Thoracic aorta (tissue), 2 donors: ENCODE measurements around the gene CCDC175. TPM values are rescaled to one million over a fixed set of nuclear protein-coding genes. Genes with fewer than 3 reads are reported as not detected.

ENCODE experiments used
- ATAC-seq: fragments of 150-250 bp; one replicate; pipeline ENCODE4 v1.8.0; 2017; ENCODE audit warnings: low read depth; ENCODE audit not compliant: insufficient number of reproducible peaks, low FRiP score
- DNase-seq: peaks from one replicate; pipeline ENCODE4 v3.0.0-alpha.2; 2020; ENCODE audit warnings: low spot score
- H3K27ac ChIP-seq, 2 donors: fragments of 200-600 bp; sonication (generic); 1 replicate in 1 of 2; 2 replicates in 1 of 2; pipeline ENCODE4 v1.5.1; 2016; ENCODE audit warnings: mild to moderate bottlenecking in 2 of 2, moderate library complexity in 2 of 2
- H3K27me3 ChIP-seq: fragments of 200-600 bp; sonication (generic); replicated peaks from 2 replicates; pipeline ENCODE4 v1.6.0; 2016; ENCODE audit warnings: mild to moderate bottlenecking; ENCODE audit not compliant: insufficient read depth
- H3K36me3 ChIP-seq: fragments of 200-600 bp; sonication (generic); one replicate; pipeline ENCODE4 v1.5.1; 2016
- H3K4me1 ChIP-seq, 2 donors: fragments of 200-600 bp; sonication (generic); 1 replicate in 1 of 2; 2 replicates in 1 of 2; pipeline versions ENCODE4 v1.5.1 to v1.6.0; 2016; ENCODE audit warnings: low read depth in 2 of 2, mild to moderate bottlenecking in 1 of 2; ENCODE audit not compliant: control insufficient read depth in 1 of 2
- H3K4me3 ChIP-seq: fragments of 200-600 bp; sonication (generic); 2 replicates; pipeline ENCODE4 v1.5.1; 2016; ENCODE audit warnings: mild to moderate bottlenecking
- H3K9me3 ChIP-seq: fragments of 200-600 bp; sonication (generic); 2 replicates; pipeline ENCODE4 v1.5.1; 2016
- CTCF ChIP-seq: fragments of 200-600 bp; sonication (generic); IDR thresholded peaks from one replicate; pipeline ENCODE4 v1.5.1; 2019; ENCODE audit warnings: antibody characterized with exemption
- total RNA-seq, 2 donors: library from RNA; depleted of rRNA; stranded (reverse); fragments of >200 nt; gene quantifications; one replicate each; pipeline versions ENCODE4 v1.1.0 to v1.2.3, GENCODE V29; 2016

CCDC175 gene
- total RNA-seq, 2 donors from 2014 or later: 0.78 TPM; not detected in 1

DNA sequence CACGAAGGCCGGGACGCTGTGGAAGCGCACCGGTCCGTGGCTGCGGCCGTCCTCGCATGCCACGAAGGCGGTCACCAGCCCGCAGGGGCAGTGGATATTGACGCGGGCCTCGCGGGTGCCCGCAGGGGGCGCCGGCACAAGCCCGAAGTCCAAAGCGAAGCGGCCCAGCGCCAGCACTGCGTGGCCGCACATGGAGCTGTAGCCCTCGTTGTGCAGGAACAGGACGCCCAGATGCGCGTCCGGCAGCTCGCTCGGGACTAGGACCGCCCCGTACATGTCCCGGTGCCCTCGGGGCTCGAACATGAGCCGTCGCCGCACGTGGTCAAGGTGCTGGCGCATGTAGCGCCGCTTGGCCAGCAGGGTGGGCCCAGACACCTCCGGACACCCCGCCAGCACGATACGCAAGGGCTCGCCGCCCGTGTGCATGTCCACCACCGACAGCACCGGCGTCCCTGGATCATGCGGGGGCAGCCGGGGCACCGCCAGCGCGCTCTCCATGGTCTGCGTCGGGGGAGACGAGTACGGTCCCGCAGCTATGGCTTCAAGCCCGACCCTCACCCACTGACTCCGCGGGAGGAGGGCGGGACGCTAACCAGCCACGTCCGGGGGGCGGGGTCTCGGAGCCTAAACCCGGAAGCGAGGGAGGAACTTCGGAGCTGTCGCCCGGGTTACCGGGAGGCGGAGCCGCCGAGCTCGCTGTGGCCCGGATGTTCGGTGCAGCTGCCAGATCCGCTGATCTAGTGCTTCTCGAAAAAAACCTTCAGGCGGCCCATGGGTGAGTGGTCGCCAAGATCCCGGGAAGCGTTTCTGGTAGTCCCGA is 92.6 kb downstream of the CCDC175 start, which contains the start of the genes JKAMP and L3HYPDH:
TSS of gene JKAMP (plus strand) at position 699 of the 820 bp plus-strand sequence. CDS start at position 772, 73 bp downstream.
TSS of gene L3HYPDH (minus strand) at position 590 of the 820 bp plus-strand sequence. CDS start at position 498, 92 bp downstream.
- H3K36me3 ChIP-seq: no peaks in the 10 kb centered on the region
- ATAC-seq (peak; percentile 76), DNase-seq (peak; percentile 96)
- peak within 1 kb of the TSS; percentile 88 to 92 for H3K27ac ChIP-seq
- peaks cover 34 to 62% of the 10 kb centered on the region in 2 donors for H3K4me1 ChIP-seq
- peak; percentile 67 for TF ChIP-seq CTCF
- no peaks in the 10 kb centered on the region for H3K27me3 ChIP-seq
- no peaks in the 10 kb centered on the region for H3K9me3 ChIP-seq
- H3K4me3 ChIP-seq: peak within 1 kb of the TSS; percentile 98

GRCh38 chr14:59483363-59483762 is 93.2 kb downstream of the CCDC175 start:
- ATAC-seq (peak; percentile 35), DNase-seq (peak; percentile 19)
- H3K27me3 ChIP-seq: no peaks in the 10 kb centered on the region
- peak overlapping the region; percentile 98 for H3K4me3 ChIP-seq
- H3K4me1 ChIP-seq: peaks cover 34 to 62% of the 10 kb centered on the region in 2 donors
- no peaks in the 10 kb centered on the region for H3K9me3 ChIP-seq
- TF ChIP-seq CTCF: no peak
- H3K36me3 ChIP-seq: no peaks in the 10 kb centered on the region
- peak overlapping the region; percentile 88 to 92 for H3K27ac ChIP-seq

DNA sequence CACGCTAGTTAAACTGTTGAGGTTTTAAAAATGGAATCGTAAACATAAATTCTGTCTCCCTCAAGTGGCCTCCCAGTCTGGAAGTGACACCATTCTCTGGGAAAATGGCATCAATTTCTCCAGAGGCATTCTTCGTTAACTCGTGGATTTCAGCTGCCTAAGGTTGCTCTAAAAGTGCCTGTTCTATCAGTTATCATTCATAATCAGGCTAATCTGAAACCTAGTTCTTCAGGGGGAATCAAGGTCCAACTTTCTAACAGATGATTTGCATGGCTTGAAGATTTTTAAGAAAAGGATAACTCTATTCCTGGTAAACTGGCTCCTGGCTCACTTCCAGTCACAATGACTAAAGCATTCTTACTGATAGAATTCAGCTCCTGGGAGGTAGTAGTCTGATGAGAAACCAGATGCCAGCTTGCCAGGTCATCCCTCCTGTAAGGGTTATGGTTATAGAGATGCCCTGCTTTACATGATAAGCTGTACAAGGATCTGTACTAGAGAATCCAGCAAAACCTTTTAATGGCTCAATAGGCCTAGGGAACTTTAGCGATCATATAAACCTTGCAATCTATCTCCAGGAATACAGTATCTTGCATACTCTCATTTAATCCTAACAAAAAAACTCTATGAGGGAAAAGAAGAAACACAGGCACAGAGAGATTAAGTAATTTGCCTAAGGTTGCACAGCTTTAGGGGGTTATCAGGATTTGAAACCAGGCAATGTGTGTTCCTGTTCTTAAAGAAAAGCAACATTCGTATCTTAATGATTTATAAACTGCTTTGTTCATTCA is 93.9 kb downstream of the CCDC175 start:
- H3K27ac ChIP-seq: peak overlapping the region; percentile 88 to 92
- ATAC-seq (no peak), DNase-seq (peak; percentile 45)
- TF ChIP-seq CTCF: no peak
- H3K4me3 ChIP-seq: peak overlapping the region; percentile 98
- H3K27me3 ChIP-seq: no peaks in the 10 kb centered on the region
- no peaks in the 10 kb centered on the region for H3K9me3 ChIP-seq
- H3K4me1 ChIP-seq: peaks cover 34 to 62% of the 10 kb centered on the region in 2 donors
- H3K36me3 ChIP-seq: no peaks in the 10 kb centered on the region

DNA sequence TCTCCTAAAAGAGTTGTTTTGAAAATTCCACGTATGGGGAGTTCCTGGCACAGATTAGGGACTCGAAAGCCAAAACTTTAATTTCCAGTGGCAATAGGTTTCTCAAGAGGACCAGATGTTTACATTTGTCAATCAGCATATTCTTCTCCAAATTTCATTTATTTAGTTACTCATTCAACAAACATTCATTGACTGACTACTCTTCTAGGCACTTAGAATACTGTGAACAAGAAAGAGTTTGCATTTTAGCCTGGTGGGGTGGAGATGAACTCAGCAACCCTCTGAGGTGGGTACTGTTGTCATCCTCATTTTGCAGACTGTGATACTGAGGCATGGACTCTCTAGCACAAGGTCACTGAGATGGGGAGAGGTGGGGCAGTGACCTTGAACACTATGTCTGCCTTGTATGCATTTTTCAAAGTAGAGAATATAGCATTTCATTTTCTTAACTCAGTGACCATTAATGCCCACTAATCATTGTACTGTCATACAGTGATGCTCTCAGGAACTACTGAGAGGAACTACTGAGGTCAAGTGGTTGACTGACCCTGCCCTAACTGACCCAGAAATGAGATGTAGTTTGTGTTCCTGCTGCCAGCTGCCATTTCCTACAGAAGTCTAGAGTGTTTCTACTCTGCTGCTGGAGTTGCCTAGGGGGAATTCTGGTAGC is 94.6 kb downstream of the CCDC175 start:
- Histone ChIP-seq H3K27me3 (no peaks in the 10 kb centered on the region), H3K4me1 (peaks cover 31 to 62% of the 10 kb centered on the region in 2 donors), H3K36me3 (no peaks in the 10 kb centered on the region), H3K9me3 (no peaks in the 10 kb centered on the region), H3K27ac (peak overlapping the region; percentile 88 to 92), H3K4me3 (peak overlapping the region; percentile 98)
- DNase-seq (no peak), ATAC-seq (no peak)
- no peak for TF ChIP-seq CTCF
